Body of pancreas (tissue), 4 donors: ENCODE results near the gene SLC18A2.

Experiments used
- POLR2A ChIP-seq, 3 donors: fragments of 450-650 bp; IDR thresholded peaks; one replicate each; pipeline ENCODE4 v1.6.1; 2016; ENCODE audit warnings: antibody characterized with exemption in 3 of 3, mild to moderate bottlenecking in 2 of 3
- TF ChIP-seq, protein P1 (sequence below), 7 experiments: fragments of 450-650 bp in 4 of 7; fragments of 200-600 bp in 3 of 7; sonication (generic) in 3 of 7; IDR thresholded peaks; one replicate each; pipeline ENCODE4 v1.5.1; 2016 to 2019; ENCODE audit warnings: antibody characterized with exemption in 7 of 7

DNA sequence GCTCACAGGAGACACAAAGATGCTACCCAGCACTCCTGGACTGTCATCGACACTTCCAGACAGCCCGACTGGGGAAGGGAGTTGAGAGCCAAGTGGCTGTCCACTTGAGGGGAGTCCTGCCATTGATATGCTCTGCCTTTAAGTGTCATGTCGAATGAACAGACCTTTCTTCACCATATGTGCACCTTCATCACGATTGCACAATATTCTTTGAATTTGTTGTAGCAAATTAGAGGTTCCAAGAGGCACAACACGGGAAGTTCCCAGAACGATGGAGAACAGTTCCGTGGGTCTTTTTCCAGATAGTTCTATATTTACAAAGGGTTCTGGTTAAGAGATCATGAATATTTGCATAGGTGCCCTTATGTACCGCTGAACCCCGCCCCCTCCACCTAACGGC is 16.0 kb downstream of the SLC18A2 start:
- TF ChIP-seq, protein P1, sequence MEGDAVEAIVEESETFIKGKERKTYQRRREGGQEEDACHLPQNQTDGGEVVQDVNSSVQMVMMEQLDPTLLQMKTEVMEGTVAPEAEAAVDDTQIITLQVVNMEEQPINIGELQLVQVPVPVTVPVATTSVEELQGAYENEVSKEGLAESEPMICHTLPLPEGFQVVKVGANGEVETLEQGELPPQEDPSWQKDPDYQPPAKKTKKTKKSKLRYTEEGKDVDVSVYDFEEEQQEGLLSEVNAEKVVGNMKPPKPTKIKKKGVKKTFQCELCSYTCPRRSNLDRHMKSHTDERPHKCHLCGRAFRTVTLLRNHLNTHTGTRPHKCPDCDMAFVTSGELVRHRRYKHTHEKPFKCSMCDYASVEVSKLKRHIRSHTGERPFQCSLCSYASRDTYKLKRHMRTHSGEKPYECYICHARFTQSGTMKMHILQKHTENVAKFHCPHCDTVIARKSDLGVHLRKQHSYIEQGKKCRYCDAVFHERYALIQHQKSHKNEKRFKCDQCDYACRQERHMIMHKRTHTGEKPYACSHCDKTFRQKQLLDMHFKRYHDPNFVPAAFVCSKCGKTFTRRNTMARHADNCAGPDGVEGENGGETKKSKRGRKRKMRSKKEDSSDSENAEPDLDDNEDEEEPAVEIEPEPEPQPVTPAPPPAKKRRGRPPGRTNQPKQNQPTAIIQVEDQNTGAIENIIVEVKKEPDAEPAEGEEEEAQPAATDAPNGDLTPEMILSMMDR (IDR thresholded peaks at IDR 0.05) = no peak
- no peak for TF ChIP-seq POLR2A (IDR thresholded peaks at IDR 0.05)
